Measurements from ENCODE around the gene HES4. TPM values are rescaled to one million over a fixed set of nuclear protein-coding genes. Genes with fewer than 3 reads are reported as not detected.

The HES4 gene
- total and polyA plus RNA-seq, 2 of the 13 experiments (the other 11 are each of a cell fraction or from before 2014, with no cell fraction given) = 8.8 to 10.6 TPM

DNA sequence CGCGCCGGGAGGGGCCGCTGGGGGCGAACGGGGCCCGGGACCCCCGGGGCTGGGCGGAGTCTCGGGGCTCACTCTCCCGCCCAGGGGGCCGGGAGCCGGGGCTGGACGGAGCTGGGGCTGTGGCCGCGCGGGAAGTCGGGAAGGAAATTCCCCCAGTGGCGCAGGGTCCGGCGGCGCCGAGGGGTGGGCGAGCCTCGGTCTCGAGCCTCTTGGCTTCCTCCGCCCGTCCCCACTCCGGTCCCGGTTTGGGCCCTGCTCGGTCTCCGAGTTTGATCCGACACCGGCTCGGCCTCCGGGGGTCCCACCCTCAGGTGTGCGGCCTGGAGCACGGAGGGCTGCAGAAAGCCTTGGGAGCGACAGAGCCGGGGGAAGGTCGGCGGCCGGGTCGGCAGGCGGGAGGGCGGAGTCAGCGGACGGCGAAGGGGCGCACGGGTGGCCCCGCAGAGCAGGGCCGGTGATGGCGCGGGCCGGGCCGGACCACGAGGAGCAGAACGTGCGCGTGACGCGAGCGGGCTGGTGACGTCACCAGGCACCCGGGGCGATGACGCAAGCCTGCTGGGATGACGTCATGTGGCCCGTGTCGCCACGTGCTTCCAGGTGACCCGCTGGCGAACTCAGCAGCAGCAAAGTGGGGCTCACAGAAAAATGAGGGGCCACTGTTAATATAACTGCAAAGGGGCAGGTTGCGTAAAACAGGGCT lies 610 bp upstream of the HES4 start (continued):
- TF ChIP-seq, protein P1, sequence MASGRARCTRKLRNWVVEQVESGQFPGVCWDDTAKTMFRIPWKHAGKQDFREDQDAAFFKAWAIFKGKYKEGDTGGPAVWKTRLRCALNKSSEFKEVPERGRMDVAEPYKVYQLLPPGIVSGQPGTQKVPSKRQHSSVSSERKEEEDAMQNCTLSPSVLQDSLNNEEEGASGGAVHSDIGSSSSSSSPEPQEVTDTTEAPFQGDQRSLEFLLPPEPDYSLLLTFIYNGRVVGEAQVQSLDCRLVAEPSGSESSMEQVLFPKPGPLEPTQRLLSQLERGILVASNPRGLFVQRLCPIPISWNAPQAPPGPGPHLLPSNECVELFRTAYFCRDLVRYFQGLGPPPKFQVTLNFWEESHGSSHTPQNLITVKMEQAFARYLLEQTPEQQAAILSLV (CRISPR knock-in tag; IDR thresholded peaks at IDR 0.05; ENCODE audit: borderline replicate concordance) = peak; percentile 60; the same call in 1 of the 2 replicates
- TF ChIP-seq, protein P2, sequence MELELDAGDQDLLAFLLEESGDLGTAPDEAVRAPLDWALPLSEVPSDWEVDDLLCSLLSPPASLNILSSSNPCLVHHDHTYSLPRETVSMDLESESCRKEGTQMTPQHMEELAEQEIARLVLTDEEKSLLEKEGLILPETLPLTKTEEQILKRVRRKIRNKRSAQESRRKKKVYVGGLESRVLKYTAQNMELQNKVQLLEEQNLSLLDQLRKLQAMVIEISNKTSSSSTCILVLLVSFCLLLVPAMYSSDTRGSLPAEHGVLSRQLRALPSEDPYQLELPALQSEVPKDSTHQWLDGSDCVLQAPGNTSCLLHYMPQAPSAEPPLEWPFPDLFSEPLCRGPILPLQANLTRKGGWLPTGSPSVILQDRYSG (CRISPR knock-in tag; IDR thresholded peaks at IDR 0.05) = 0 out of 2 replicates have a peak, but pooled peaks have one; percentile 78
- TF ChIP-seq ZBTB3 (CRISPR knock-in tag; IDR thresholded peaks at IDR 0.05; ENCODE audit: borderline replicate concordance, low read depth) (0 out of 2 replicates have a peak, but pooled peaks have one; percentile 32), ZNF350 (CRISPR knock-in tag; IDR thresholded peaks at IDR 0.05; ENCODE audit: borderline replicate concordance, low read depth) (peak; percentile 35; the same call in 1 of the 2 replicates), ZNF766 (CRISPR knock-in tag; IDR thresholded peaks at IDR 0.05; ENCODE audit: borderline replicate concordance) (peak; percentile 15; the same call in 1 of the 2 replicates), CENPT (CRISPR knock-in tag; IDR thresholded peaks at IDR 0.05; ENCODE audit: low read depth) (peak; percentile 79; the same call in 1 of the 2 replicates), ZNF274 (CRISPR knock-in tag; IDR thresholded peaks at IDR 0.05) (peak; percentile 66; the same call in 1 of the 2 replicates), HDAC6 (IDR thresholded peaks at IDR 0.05; ENCODE audit: low read depth, low read length) (no peak), ATAD3A (CRISPR knock-in tag; IDR thresholded peaks at IDR 0.05) (no peak), SPEN (CRISPR knock-in tag; IDR thresholded peaks at IDR 0.05; ENCODE audit: low read depth) (peak; percentile 70; the same call in 1 of the 2 replicates), TMF1 (CRISPR knock-in tag; IDR thresholded peaks at IDR 0.05; ENCODE audit: low read depth) (no peak; the same call in none of the 2 replicates), ZNF614 (CRISPR knock-in tag; IDR thresholded peaks at IDR 0.05; ENCODE audit: borderline replicate concordance) (peak; percentile 76; the same call in 1 of the 2 replicates), SOX13 (IDR thresholded peaks at IDR 0.05) (no peak), SOX13 (CRISPR knock-in tag; conservative IDR thresholded peaks at IDR 0.05 in 1 of 2, IDR thresholded peaks at IDR 0.05 in 1 of 2) (peak in 1 of 2 experiments; percentile 29; a peak in 1 of 4 replicates), HMG20B (CRISPR knock-in tag; conservative IDR thresholded peaks at IDR 0.05) (no peak), ZNF180 (CRISPR knock-in tag; IDR thresholded peaks at IDR 0.05; ENCODE audit: borderline replicate concordance, low read depth) (peak; percentile 88; the same call in 1 of the 2 replicates), ZNF629 (CRISPR knock-in tag; conservative IDR thresholded peaks at IDR 0.05) (0 out of 2 replicates have a peak, but pooled peaks have one; percentile 40), ZNF367 (CRISPR knock-in tag; IDR thresholded peaks at IDR 0.05; ENCODE audit: borderline replicate concordance) (peak; percentile 67; the same call in 1 of the 2 replicates), ZSCAN20 (CRISPR knock-in tag; IDR thresholded peaks at IDR 0.05; ENCODE audit: borderline replicate concordance) (peak; percentile 76), GTF3A (CRISPR knock-in tag; conservative IDR thresholded peaks at IDR 0.05) (0 out of 2 replicates have a peak, but pooled peaks have one; percentile 31), KLF16 (CRISPR knock-in tag; IDR thresholded peaks at IDR 0.05) (peak; percentile 26 to 84; a peak in 2 of 4 replicates), HNRNPL (IDR thresholded peaks at IDR 0.05; ENCODE audit: low read depth, low read length) (no peak)
- TF ChIP-seq, protein P3, sequence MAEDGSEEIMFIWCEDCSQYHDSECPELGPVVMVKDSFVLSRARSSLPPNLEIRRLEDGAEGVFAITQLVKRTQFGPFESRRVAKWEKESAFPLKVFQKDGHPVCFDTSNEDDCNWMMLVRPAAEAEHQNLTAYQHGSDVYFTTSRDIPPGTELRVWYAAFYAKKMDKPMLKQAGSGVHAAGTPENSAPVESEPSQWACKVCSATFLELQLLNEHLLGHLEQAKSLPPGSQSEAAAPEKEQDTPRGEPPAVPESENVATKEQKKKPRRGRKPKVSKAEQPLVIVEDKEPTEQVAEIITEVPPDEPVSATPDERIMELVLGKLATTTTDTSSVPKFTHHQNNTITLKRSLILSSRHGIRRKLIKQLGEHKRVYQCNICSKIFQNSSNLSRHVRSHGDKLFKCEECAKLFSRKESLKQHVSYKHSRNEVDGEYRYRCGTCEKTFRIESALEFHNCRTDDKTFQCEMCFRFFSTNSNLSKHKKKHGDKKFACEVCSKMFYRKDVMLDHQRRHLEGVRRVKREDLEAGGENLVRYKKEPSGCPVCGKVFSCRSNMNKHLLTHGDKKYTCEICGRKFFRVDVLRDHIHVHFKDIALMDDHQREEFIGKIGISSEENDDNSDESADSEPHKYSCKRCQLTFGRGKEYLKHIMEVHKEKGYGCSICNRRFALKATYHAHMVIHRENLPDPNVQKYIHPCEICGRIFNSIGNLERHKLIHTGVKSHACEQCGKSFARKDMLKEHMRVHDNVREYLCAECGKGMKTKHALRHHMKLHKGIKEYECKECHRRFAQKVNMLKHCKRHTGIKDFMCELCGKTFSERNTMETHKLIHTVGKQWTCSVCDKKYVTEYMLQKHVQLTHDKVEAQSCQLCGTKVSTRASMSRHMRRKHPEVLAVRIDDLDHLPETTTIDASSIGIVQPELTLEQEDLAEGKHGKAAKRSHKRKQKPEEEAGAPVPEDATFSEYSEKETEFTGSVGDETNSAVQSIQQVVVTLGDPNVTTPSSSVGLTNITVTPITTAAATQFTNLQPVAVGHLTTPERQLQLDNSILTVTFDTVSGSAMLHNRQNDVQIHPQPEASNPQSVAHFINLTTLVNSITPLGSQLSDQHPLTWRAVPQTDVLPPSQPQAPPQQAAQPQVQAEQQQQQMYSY (CRISPR knock-in tag; IDR thresholded peaks at IDR 0.05) = peak; percentile 22; the same call in 1 of the 2 replicates

Measured in HepG2 (cell line).